Anterior cingulate cortex (tissue), 58 donors: ENCODE measurements around the gene PRKX.
"Not testable (repeated sequence)": the region's sequence is repeated elsewhere in the genome, so short reads cannot be mapped to it uniquely, and the experiment has no call there.

Source experiments
- DNase-seq, 58 donors: peaks; one replicate each; lab custom pipeline; 2025; lab: John Stamatoyannopoulos, UW

PRKX gene

GRCh38 chrX:3713225-3713936, at the start of gene PRKX:
TSS of gene PRKX (minus strand) at chrX:3713649. CDS start at chrX:3713253, 396 bp downstream.
- DNase-seq: peak in 38 of 58 donors; percentile 1 to 57 (median 22)

GRCh38 chrX:3763111-3763510, 49.7 kb upstream of the PRKX start:
- peak in 1 of 58 donors; percentile 0 for DNase-seq

- no peak for DNase-seq
These were observed 44.1 kb upstream of the PRKX start for GRCh38 chrX:3757510-3758025.

- no peak for DNase-seq
These were observed 34.7 kb upstream of the PRKX start for GRCh38 chrX:3748052-3748559.

- no peak for DNase-seq
These were observed 30.5 kb upstream of the PRKX start for GRCh38 chrX:3743801-3744439.

- DNase-seq: not testable (repeated sequence)
These were observed 27.5 kb upstream of the PRKX start for GRCh38 chrX:3740946-3741345.

GRCh38 chrX:3738509-3738908, 25.1 kb upstream of the PRKX start:
- no peak for DNase-seq

DNA sequence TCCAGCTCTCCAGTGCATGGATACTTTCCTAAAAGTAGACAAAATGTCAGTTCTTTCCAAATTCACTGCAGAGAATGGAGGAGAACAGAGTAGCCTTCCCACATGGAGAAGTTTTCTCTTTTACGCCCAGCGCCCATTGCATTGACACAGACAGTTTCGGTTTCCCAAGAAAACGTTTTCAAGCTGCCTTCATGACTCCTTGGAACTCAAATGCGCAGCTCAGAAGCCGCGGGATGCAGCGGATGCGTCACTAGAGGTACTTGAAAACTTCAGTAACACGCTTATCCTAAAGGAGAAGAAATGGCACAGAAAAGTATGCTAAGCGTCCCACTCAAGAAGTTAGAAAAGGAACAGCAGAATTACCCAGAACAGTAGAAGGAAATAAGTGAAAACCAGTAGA, 23.1 kb upstream of the PRKX start:
- DNase-seq: not testable (repeated sequence)

DNA sequence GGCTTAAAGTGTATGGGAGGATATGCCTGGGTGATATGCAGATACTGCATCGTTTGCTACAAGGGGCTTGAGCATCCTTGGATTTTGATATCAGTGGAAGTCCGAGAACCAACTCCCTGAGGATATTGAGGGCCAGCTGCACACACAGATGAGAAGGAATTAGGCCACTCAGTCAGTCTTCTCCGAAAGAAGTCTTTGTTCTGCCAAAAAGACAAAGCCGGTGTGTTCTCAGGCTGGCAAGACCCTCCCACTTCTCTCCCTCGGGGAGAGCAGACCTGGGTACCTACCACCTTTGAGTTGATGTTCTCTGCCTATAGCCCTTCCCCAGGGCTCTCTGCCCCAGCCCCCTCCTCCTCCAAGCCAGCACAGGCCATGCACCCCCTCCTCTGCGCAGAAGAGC, 22.4 kb upstream of the PRKX start:
- not testable (repeated sequence) for DNase-seq

DNA sequence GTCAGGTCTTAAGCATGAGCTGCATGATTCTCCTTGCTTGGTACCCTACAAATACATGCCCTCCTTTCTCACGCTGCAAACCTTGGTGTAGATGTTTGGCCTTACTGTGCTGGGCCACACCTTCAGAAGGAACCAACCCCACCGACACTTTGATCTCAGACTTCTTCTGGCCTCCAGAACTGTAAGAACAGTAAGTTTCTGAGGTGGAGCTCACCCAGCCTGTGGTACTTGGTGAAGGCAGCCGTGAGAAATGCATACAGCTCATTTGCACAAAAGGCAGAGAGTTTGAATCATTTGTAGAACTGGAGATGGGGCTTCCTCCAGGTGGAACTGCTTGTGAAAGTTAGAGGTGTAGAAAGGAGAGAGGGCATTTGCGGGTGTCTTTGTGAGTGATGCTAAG, 21.0 kb upstream of the PRKX start:
- DNase-seq: not testable (repeated sequence)

- no peak for DNase-seq
These were observed 19.6 kb upstream of the PRKX start for GRCh38 chrX:3733043-3733430.

DNA sequence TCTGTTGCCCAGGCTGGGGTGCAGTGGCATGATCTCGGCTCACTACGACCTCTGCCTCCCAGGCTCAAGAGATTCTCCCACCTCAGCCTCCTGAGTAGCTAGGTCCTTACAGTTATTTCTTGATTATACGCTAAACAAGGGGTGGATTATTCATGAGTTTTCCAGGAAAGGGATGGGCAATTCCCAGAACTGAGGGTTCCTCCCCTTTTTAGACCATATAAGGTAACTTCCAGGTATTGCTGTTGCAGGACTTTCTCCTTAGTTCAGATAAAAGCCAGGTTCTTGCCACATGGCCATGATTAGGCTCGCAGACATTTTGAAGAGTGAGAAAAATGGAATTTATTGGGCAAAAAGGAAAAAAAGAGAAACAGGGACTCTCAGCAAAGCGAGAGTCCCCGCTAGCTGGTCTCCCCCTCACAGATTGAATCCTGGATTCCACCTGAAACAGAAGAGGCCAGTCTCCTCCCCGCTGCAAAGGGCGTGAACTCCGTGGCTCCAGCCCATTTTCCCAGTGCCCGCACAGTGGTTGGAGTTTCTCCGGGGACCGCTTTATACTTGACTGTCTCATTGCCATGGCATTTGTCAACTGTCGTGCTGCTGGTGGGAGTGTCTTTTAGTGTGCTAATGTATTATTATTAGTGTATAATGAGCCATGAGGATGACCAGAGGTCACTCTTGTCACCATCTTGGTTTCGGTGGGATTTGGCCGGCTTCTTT, 19.0 kb upstream of the PRKX start:
- not testable (repeated sequence) for DNase-seq

GRCh38 chrX:3728454-3728853, 15.0 kb upstream of the PRKX start:
- DNase-seq: no peak

GRCh38 chrX:3723460-3723859, 10.0 kb upstream of the PRKX start:
- not testable (repeated sequence) for DNase-seq

- no peak for DNase-seq
These were observed 4.4 kb upstream of the PRKX start for GRCh38 chrX:3717742-3718420.

- no peak for DNase-seq
These were observed 2.5 kb upstream of the PRKX start for GRCh38 chrX:3715921-3716320.

DNA sequence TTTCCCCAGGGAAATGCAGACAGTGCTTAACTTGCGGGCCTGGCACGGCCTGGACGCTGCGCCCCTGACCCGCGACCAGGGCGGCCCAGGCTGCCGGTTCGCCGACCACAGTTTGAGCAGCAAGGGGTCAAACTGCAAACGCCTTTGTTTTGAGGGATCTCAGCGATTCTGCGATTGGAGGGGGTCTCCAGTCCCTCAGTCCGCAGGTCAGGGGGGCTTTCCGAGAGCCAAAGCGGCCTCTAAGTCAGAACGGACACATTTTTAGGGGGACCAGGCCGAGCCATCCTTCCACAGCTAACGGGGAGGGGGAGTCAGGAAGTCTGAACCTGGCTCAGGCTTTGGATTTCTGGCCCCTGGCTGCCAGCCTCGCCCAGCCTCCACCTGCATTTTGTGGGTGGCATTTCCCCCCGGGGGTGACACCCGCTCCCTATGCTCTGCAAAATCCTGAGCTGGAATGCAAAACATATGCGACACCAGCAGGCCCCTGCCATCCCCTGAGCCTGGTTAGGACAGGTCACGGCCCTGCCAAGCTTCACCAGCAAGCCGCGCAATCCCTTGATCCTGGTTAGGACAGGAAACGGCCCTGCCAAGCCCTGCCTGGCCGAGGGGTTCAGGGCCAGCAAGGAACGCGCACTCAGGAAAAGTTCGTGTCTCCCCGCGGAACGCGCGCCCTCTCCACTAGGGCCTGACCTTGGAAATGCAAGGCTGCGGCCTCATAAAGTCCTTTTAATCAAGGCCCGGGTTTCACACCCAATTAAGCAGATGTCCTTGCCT, 1.4 kb upstream of the PRKX start:
- DNase-seq: not testable (repeated sequence)

GRCh38 chrX:3713937-3714434, 537 bp upstream of the PRKX start:
- no peak for DNase-seq

GRCh38 chrX:3712870-3713224, 602 bp downstream of the PRKX start:
- DNase-seq: peak in 4 of 58 donors; percentile 14 to 31 (median 18)
